ENCODE measurements around the gene ZBBX.
"Not testable (repeated sequence)": the region's sequence is repeated elsewhere in the genome, so short reads cannot be mapped to it uniquely, and the experiment has no call there.

ZBBX gene

GRCh38 chr3:167380004-167380689 is at the start of gene ZBBX:
Gene ZBBX, minus strand, starts transcription at chr3:167380297. Its CDS starts 7,396 bp downstream, at chr3:167372901.
- DNase-seq = peak; percentile 90

GRCh38 chr3:167426962-167427361 is 46.9 kb upstream of the ZBBX start:
- DNase-seq = not testable (repeated sequence)

- DNase-seq = not testable (repeated sequence)
Measured at GRCh38 chr3:167422396-167422795, 42.3 kb upstream of the ZBBX start.

- no peak for DNase-seq
Measured at GRCh38 chr3:167409611-167410010, 29.5 kb upstream of the ZBBX start.

GRCh38 chr3:167406876-167407492 is 26.9 kb upstream of the ZBBX start:
- peak; percentile 50 for DNase-seq

GRCh38 chr3:167397826-167398225 is 17.7 kb upstream of the ZBBX start:
- no peak for DNase-seq

- no peak for DNase-seq
Measured at GRCh38 chr3:167396075-167396474, 16.0 kb upstream of the ZBBX start.

GRCh38 chr3:167394003-167394402 is 13.9 kb upstream of the ZBBX start:
- no peak for DNase-seq

GRCh38 chr3:167382155-167382554 is 2.1 kb upstream of the ZBBX start:
- no peak for DNase-seq

GRCh38 chr3:167375478-167375877 is 4.6 kb downstream of the ZBBX start:
- no peak for DNase-seq

GRCh38 chr3:167372138-167372537 is 8.0 kb downstream of the ZBBX start:
- DNase-seq = no peak

GRCh38 chr3:167361948-167362347 is 18.1 kb downstream of the ZBBX start:
- no peak for DNase-seq

- no peak for DNase-seq
Measured at GRCh38 chr3:167361306-167361705, 18.8 kb downstream of the ZBBX start.

- no peak for DNase-seq
Measured at GRCh38 chr3:167355446-167355845, 24.7 kb downstream of the ZBBX start.

GRCh38 chr3:167354751-167355150 is 25.3 kb downstream of the ZBBX start:
- DNase-seq = no peak

- DNase-seq = no peak
Measured at GRCh38 chr3:167350245-167350862, 29.7 kb downstream of the ZBBX start.

GRCh38 chr3:167346171-167346570 is 33.9 kb downstream of the ZBBX start:
- DNase-seq = no peak

- no peak for DNase-seq
Measured at GRCh38 chr3:167330993-167331785, 48.9 kb downstream of the ZBBX start.

- no peak for DNase-seq
Measured at GRCh38 chr3:167323572-167323971, 56.5 kb downstream of the ZBBX start.

- no peak for DNase-seq
Measured at GRCh38 chr3:167318996-167319615, 61.0 kb downstream of the ZBBX start.

GRCh38 chr3:167318306-167318705 is 61.8 kb downstream of the ZBBX start:
- DNase-seq = no peak

GRCh38 chr3:167306319-167306718 is 73.8 kb downstream of the ZBBX start:
- DNase-seq = no peak

GRCh38 chr3:167305340-167305890 is 74.7 kb downstream of the ZBBX start:
- DNase-seq = no peak

Data from left hindlimb (tissue), 1 donor.